Measurements from ENCODE around the gene TEX2. TPM values are rescaled to one million over a fixed set of nuclear protein-coding genes. Genes with fewer than 3 reads are reported as not detected.

Gene TEX2
- total and polyA plus RNA-seq, 3 experiments from 2014 or later: 6.5 to 22.0 (median 21.9) TPM

DNA sequence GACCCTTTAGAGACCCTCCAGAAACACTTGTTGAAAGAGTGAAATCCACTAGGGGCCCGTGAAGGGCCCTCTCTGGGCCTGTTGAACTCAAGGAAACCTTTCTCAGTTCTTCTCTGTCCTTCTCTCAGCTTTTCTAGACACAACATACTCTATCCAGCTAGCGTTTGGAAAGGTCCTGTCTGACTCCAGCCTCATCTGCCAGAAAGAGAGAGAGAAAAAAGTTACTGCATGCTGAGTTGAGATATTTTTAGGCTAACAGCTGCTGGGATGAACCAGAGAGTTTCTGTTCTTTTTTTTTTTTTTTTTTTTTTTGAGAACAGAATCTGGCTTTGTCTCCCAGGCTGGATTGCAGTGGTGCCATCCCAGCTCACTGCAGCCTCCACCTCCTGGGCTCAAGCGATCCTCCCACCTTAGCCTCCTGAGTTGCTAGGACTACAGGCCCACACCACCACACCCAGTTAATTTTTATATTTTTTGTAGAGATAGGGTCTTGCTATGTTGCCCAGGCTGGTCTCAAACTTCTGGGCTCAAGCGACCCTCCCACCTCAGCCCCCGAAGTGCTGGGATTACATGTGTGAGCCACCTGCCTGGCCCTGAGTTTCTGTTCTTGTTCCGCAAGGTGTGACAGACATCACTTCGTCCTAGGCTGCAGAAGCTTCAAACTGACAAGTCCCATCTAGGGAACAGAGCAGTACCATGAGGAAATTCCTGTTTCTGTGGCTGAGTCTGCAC lies 14.9 kb upstream of the TEX2 start:
- H3K4me3 Mint-ChIP-seq: no peak overlapping the region
- no peaks in the 10 kb centered on the region for H3K36me3 ChIP-seq (ENCODE audit: insufficient read depth, low read length)
- no peak overlapping the region for H3K27ac ChIP-seq (ENCODE audit: low read depth, low read length)
- H3K27me3 ChIP-seq (ENCODE audit: insufficient read depth, low read length, poor library complexity, severe bottlenecking): no peaks in the 10 kb centered on the region
- peak overlapping the region in 1 of 8 donors; percentile 35 for H3K27ac Mint-ChIP-seq
- H3K4me1 ChIP-seq (ENCODE audit: insufficient read depth, low read length): no peaks in the 10 kb centered on the region
- no peaks in the 10 kb centered on the region for H3K9me3 Mint-ChIP-seq
- ChIA-PET POLR2A (no interaction called here), CTCF (interaction anchor here (0.7 kb wide), 1 partner anchor 317 kb away, joined by 3 read pairs; no protein-coding TSS in a partner anchor)
- H3K9me3 ChIP-seq (ENCODE audit: low read length): no peaks in the 10 kb centered on the region
- no peak for DNase-seq
- H3K4me1 Mint-ChIP-seq: no peaks in the 10 kb centered on the region
- no peaks in the 10 kb centered on the region for H3K36me3 Mint-ChIP-seq
- peaks cover 0 to 2% of the 10 kb centered on the region in 2 donors for H3K27me3 Mint-ChIP-seq
- H3K4me3 ChIP-seq (ENCODE audit: low read length): no peak overlapping the region

DNA sequence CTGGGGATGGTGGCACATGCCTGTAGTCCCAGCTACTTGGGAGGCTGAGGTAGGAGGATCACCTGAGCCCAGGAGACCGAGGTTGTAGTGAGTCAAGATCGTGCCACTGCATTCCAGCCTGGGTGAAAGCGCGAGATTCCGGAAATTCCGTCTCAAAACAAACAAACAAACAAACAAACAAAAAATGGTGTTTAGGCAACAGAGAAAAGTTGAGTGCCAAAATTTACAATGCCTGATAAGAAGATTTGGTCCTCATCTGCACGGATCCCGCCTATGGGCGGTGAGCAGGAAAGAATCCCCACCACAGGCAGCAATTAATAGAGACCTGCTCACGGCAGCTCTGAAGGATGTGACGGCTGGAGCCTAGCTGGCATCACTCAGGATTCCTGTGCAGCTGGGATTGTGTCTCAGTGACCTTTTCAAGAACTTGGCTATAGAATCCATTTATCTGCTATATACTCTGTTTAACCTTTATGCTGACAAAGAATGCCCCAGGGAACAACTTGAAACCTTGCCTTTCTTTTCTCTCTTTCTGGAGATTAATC lies 14.0 kb upstream of the TEX2 start:
- no peaks in the 10 kb centered on the region for H3K4me1 Mint-ChIP-seq
- H3K27me3 ChIP-seq (ENCODE audit: insufficient read depth, low read length, poor library complexity, severe bottlenecking): no peaks in the 10 kb centered on the region
- no peak overlapping the region for H3K27ac Mint-ChIP-seq
- H3K4me3 ChIP-seq (ENCODE audit: low read length): no peak overlapping the region
- H3K9me3 ChIP-seq (ENCODE audit: low read length): no peaks in the 10 kb centered on the region
- peaks cover 0 to 2% of the 10 kb centered on the region in 2 donors for H3K27me3 Mint-ChIP-seq
- H3K36me3 Mint-ChIP-seq: no peaks in the 10 kb centered on the region
- no peak overlapping the region for H3K4me3 Mint-ChIP-seq
- H3K9me3 Mint-ChIP-seq: peaks cover 0 to under 1% (median 0%) of the 10 kb centered on the region in 5 donors
- CTCF ChIA-PET: interaction anchor here (1.0 kb wide), 1 partner anchor 143 kb away, joined by 3 read pairs; no protein-coding TSS in a partner anchor
- POLR2A ChIA-PET: no interaction called here
- H3K27ac ChIP-seq (ENCODE audit: low read depth, low read length): no peak overlapping the region
- no peak for DNase-seq
- H3K36me3 ChIP-seq (ENCODE audit: insufficient read depth, low read length): no peaks in the 10 kb centered on the region
- no peaks in the 10 kb centered on the region for H3K4me1 ChIP-seq (ENCODE audit: insufficient read depth, low read length)

DNA sequence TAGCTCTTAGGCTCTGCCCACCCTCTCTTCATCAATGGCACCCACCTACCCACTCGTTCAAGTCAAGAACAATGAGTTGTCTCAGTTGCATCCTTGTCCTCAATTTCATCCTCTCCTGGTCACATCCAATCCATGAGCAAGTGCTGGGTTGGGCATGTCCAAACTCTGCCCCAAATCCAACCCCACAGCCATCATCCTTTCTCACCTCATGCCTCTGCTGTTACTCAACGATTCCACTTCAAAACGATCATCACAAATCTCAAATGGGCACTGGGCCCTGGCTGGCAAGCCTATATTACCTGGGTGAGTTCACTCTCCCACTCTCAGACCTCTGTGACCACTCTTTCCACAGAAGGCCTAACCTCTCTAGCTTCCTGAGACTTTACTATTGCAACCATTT lies 12.0 kb upstream of the TEX2 start:
- ChIA-PET POLR2A (no interaction called here), CTCF (no interaction called here)
- Mint-ChIP-seq H3K27ac (peak overlapping the region in 2 of 8 donors; percentile 14 to 55), H3K9me3 (peaks cover 0 to 4% (median 2%) of the 10 kb centered on the region in 5 donors), H3K27me3 (peaks cover 0 to 2% of the 10 kb centered on the region in 2 donors), H3K36me3 (peaks cover 0 to 3% (median 0%) of the 10 kb centered on the region in 3 donors), H3K4me1 (peaks cover 9 to 17% (median 11%) of the 10 kb centered on the region in 3 donors), H3K4me3 (no peak overlapping the region)
- no peak overlapping the region for H3K27ac ChIP-seq (ENCODE audit: low read depth, low read length)
- DNase-seq: no peak
- H3K4me1 ChIP-seq (ENCODE audit: insufficient read depth, low read length): peaks cover 5% of the 10 kb centered on the region
- no peaks in the 10 kb centered on the region for H3K9me3 ChIP-seq (ENCODE audit: low read length)
- no peaks in the 10 kb centered on the region for H3K36me3 ChIP-seq (ENCODE audit: insufficient read depth, low read length)
- no peak overlapping the region for H3K4me3 ChIP-seq (ENCODE audit: low read length)
- H3K27me3 ChIP-seq (ENCODE audit: insufficient read depth, low read length, poor library complexity, severe bottlenecking): no peaks in the 10 kb centered on the region

DNA sequence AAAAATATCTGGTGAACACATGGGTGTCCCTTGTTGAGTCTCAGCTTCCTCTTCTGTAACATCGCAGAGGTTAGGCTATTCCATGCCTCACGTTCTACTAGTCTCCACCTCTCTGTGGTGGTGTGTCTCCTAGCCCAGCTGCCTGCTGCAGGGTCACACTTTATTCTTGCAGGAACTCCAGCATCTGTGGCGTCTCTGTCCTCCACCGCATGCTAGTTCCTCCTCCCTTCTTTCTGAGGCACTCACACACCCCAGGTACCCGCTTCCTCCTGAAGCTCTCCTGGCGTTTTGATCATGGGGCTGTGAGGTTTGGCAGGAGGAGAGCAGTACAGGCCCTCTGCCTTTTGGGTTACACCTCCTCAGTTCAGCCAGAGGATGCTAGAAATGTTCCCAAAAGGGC lies 9.9 kb upstream of the TEX2 start:
- peaks cover 0 to 4% (median 2%) of the 10 kb centered on the region in 5 donors for H3K9me3 Mint-ChIP-seq

DNA sequence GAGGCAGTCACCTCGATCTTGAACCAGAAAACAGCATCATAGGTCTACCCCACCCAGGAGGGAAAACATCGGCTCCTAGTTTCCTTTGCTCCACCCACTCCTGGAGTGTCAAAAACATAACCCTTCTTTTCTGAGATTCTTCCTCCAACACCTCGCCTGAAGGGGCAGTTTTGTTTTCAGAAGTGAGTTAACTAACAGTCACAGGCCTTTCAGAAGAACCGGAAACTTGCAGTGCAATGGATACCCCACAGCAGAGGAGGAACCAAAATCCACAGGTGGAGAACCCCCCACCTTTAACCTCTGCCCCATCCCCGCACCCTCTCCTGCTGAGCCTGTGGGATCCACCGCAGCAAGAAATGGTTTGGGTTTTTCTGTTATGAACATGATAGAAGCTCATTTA lies 7.8 kb upstream of the TEX2 start:
- peak in 1 of 5 donors; percentile 3 for DNase-seq
- CTCF ChIA-PET: interaction anchor here (0.7 to 1.2 kb wide), 2 partner anchors 148 to 324 kb away, joined by 3 read pairs; no protein-coding TSS in a partner anchor
- H3K9me3 Mint-ChIP-seq: peaks cover 0 to 4% (median 2%) of the 10 kb centered on the region in 5 donors
- H3K4me1 Mint-ChIP-seq: peaks cover 11 to 19% (median 13%) of the 10 kb centered on the region in 3 donors
- H3K27me3 Mint-ChIP-seq: peaks cover 5 to 12% of the 10 kb centered on the region in 2 donors
- Histone ChIP-seq H3K4me1 (ENCODE audit: insufficient read depth, low read length) (peaks cover 9% of the 10 kb centered on the region), H3K36me3 (ENCODE audit: insufficient read depth, low read length) (no peaks in the 10 kb centered on the region), H3K27me3 (ENCODE audit: insufficient read depth, low read length, poor library complexity, severe bottlenecking) (no peaks in the 10 kb centered on the region), H3K4me3 (ENCODE audit: low read length) (no peak overlapping the region), H3K27ac (ENCODE audit: low read depth, low read length) (no peak overlapping the region), H3K9me3 (ENCODE audit: low read length) (no peaks in the 10 kb centered on the region)
- H3K36me3 Mint-ChIP-seq: peaks cover 0 to 3% (median 0%) of the 10 kb centered on the region in 3 donors
- POLR2A ChIA-PET: interaction anchor here (0.7 kb wide), 1 partner anchor 11 kb away, joined by 3 read pairs; no protein-coding TSS in a partner anchor
- H3K27ac Mint-ChIP-seq: peak overlapping the region; percentile 13 to 85 (median 80)
- H3K4me3 Mint-ChIP-seq: peak overlapping the region; percentile 13 to 68 (median 49)

More for the DNA sequence above, 9.9 kb upstream of the TEX2 start:
- Histone ChIP-seq H3K36me3 (ENCODE audit: insufficient read depth, low read length) (no peaks in the 10 kb centered on the region), H3K27ac (ENCODE audit: low read depth, low read length) (no peak overlapping the region), H3K9me3 (ENCODE audit: low read length) (no peaks in the 10 kb centered on the region), H3K27me3 (ENCODE audit: insufficient read depth, low read length, poor library complexity, severe bottlenecking) (no peaks in the 10 kb centered on the region), H3K4me1 (ENCODE audit: insufficient read depth, low read length) (peaks cover 9% of the 10 kb centered on the region), H3K4me3 (ENCODE audit: low read length) (no peak overlapping the region)
- no peak for DNase-seq
- Mint-ChIP-seq H3K4me3 (peak overlapping the region in 1 of 7 donors; percentile 57), H3K4me1 (peaks cover 11 to 19% (median 13%) of the 10 kb centered on the region in 3 donors), H3K27ac (no peak overlapping the region), H3K36me3 (peaks cover 0 to 3% (median 0%) of the 10 kb centered on the region in 3 donors), H3K27me3 (no peaks in the 10 kb centered on the region)
- POLR2A ChIA-PET: no interaction called here
- CTCF ChIA-PET: interaction anchor here (1.8 kb wide), 1 partner anchor 9 kb away, joined by 9 read pairs; no protein-coding TSS in a partner anchor

DNA sequence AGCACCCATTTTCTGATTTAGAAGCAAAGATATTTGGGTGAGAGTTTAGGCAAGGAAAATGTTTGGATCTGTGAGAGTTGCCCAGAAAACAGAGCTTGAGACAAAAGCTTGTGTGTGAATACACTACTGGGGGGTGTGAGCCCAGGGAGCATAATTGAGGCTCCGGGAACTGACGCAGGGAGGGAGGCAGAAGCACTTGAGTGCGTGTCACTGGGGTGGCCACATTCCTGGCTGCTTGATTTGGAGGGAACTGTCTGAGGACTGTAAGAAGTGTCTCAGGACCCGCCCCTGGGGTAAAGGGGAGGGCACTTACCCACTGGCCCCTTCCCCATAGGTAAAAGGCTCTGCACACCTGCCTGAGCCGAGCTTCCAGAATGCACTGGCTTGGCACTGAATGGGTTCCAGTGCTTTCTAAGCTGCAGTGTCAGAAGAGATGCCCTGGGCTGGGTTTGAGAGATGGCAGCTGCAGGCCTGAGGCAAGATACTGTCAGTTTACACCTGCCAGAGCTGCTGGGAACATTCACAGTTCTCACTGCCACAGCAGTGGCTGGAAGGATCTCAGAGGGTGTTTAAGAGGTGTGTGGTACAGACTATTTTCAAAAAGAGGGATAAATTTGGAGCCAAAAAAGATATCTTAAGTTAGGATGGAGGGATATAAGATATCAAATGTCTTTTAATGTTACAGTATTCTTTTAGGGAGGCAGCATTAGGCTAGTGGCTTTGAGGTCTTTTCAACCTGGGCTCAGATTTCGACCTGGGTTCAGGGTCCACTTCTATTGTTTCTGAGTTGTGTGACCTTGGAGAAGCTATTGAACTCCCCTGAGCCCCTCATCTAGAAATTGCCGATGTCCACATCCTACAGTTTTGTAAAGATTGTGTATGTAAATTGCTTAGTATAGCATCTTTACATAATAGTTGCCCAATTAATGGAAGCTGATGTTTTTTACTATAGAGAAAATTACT lies 6.9 kb upstream of the TEX2 start:
- Mint-ChIP-seq H3K27ac (peak overlapping the region in 7 of 8 donors; percentile 13 to 83 (median 80)), H3K4me3 (peak overlapping the region in 6 of 7 donors; percentile 13 to 68 (median 44))
- CTCF ChIA-PET: interaction anchor here (1.2 kb wide), 1 partner anchor 71 kb away, joined by 3 read pairs; no protein-coding TSS in a partner anchor

DNA sequence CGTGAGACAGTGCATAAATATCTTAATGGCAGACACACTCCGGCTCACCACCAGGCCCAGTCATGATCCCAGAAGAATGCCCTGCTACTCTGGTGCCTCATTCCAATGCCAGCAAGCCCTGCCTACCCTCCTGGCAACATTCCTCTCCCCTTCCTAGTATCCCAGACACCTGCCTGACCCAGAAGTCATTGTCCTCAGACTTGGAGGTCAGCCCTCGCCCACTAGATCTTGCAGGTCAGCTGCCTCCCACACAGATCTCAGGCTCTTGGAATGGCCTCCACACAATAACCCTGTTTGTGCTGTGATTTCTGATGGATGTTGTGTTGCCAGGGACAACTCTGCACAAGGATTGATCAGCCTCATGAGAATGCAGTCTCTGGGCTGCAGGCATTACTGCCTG lies 1.8 kb upstream of the TEX2 start:
- no peak for DNase-seq
- H3K27me3 Mint-ChIP-seq: peaks cover 7 to 16% of the 10 kb centered on the region in 2 donors
- peaks cover 0 to 8% (median 0%) of the 10 kb centered on the region in 3 donors for H3K36me3 Mint-ChIP-seq
- H3K27me3 ChIP-seq (ENCODE audit: insufficient read depth, low read length, poor library complexity, severe bottlenecking): no peaks in the 10 kb centered on the region
- H3K27ac Mint-ChIP-seq: peak overlapping the region in 1 of 8 donors; percentile 87
- H3K36me3 ChIP-seq (ENCODE audit: insufficient read depth, low read length): no peaks in the 10 kb centered on the region
- H3K9me3 Mint-ChIP-seq: no peaks in the 10 kb centered on the region
- CTCF ChIA-PET: no interaction called here
- H3K27ac ChIP-seq (ENCODE audit: low read depth, low read length): no peak overlapping the region
- no peaks in the 10 kb centered on the region for H3K9me3 ChIP-seq (ENCODE audit: low read length)
- H3K4me1 Mint-ChIP-seq: peaks cover 25 to 40% (median 32%) of the 10 kb centered on the region in 3 donors
- H3K4me3 Mint-ChIP-seq: peak overlapping the region in 5 of 7 donors; percentile 10 to 91 (median 48)
- H3K4me1 ChIP-seq (ENCODE audit: insufficient read depth, low read length): peaks cover 32% of the 10 kb centered on the region
- POLR2A ChIA-PET: interaction anchor here (0.7 kb wide), 1 partner anchor 11 kb away, joined by 4 read pairs; no protein-coding TSS in a partner anchor
- H3K4me3 ChIP-seq (ENCODE audit: low read length): no peak overlapping the region

More for the DNA sequence above, 6.9 kb upstream of the TEX2 start:
- no peaks in the 10 kb centered on the region for H3K36me3 ChIP-seq (ENCODE audit: insufficient read depth, low read length)
- no peaks in the 10 kb centered on the region for H3K27me3 ChIP-seq (ENCODE audit: insufficient read depth, low read length, poor library complexity, severe bottlenecking)
- H3K4me1 ChIP-seq (ENCODE audit: insufficient read depth, low read length): peaks cover 9% of the 10 kb centered on the region
- H3K27me3 Mint-ChIP-seq: peaks cover 7 to 16% of the 10 kb centered on the region in 2 donors
- H3K4me1 Mint-ChIP-seq: peaks cover 11 to 19% (median 13%) of the 10 kb centered on the region in 3 donors
- peaks cover 0 to 3% (median 0%) of the 10 kb centered on the region in 3 donors for H3K36me3 Mint-ChIP-seq
- H3K9me3 Mint-ChIP-seq: peaks cover 0 to 4% (median 2%) of the 10 kb centered on the region in 5 donors
- H3K27ac ChIP-seq (ENCODE audit: low read depth, low read length): no peak overlapping the region
- no peak for DNase-seq
- H3K9me3 ChIP-seq (ENCODE audit: low read length): no peaks in the 10 kb centered on the region
- POLR2A ChIA-PET: no interaction called here
- no peak overlapping the region for H3K4me3 ChIP-seq (ENCODE audit: low read length)

All from CD8-positive, alpha-beta memory T cell (primary cell).